Measurements from ENCODE around the gene EBPL.

- TF ChIP-seq CTCF (IDR thresholded peaks at IDR 0.05): no peak
- TF ChIP-seq FOXM1 (IDR thresholded peaks at IDR 0.05; ENCODE audit: low read depth): no peak
These were observed 42.1 kb upstream of the EBPL start for GRCh38 chr13:49733181-49733951.

Data from SK-N-SH (cell line).